ENCODE data around the gene ZNF516.

Gene ZNF516

GRCh38 chr18:76420898-76421684 lies 74.0 kb downstream of the ZNF516 start:
- Histone ChIP-seq H3K36me3 (ENCODE audit: insufficient read depth, low read length) (no peaks in the 10 kb centered on the region), H3K27me3 (ENCODE audit: control insufficient read depth in 1 of 2, insufficient read depth in 2 of 2, low read length in 2 of 2) (no peaks in the 10 kb centered on the region), H3K9me3 (ENCODE audit: low read length) (no peaks in the 10 kb centered on the region), H3K9ac (ENCODE audit: low read length) (no peak overlapping the region), H3K4me1 (ENCODE audit: insufficient read depth, low read length) (peaks cover 15% of the 10 kb centered on the region), H3K4me3 (ENCODE audit: low read depth in 1 of 2, low read length in 2 of 2) (no peak overlapping the region), H3K27ac (ENCODE audit: low read depth, low read length) (no peak overlapping the region)

- H3K27me3 ChIP-seq (ENCODE audit: control insufficient read depth in 1 of 2, insufficient read depth in 2 of 2, low read length in 2 of 2), result no peaks in the 10 kb centered on the region
- H3K36me3 ChIP-seq (ENCODE audit: insufficient read depth, low read length), result no peaks in the 10 kb centered on the region
- H3K27ac ChIP-seq (ENCODE audit: low read depth, low read length), result no peak overlapping the region
- no peaks in the 10 kb centered on the region for H3K9me3 ChIP-seq (ENCODE audit: low read length)
- no peak overlapping the region for H3K9ac ChIP-seq (ENCODE audit: low read length)
- H3K4me3 ChIP-seq (ENCODE audit: low read depth in 1 of 2, low read length in 2 of 2), result no peak overlapping the region
- H3K4me1 ChIP-seq (ENCODE audit: insufficient read depth, low read length), result peaks cover 4% of the 10 kb centered on the region
These were observed 75.2 kb downstream of the ZNF516 start for GRCh38 chr18:76419811-76420210.

- no peaks in the 10 kb centered on the region for H3K9me3 ChIP-seq (ENCODE audit: low read length)
- H3K27ac ChIP-seq (ENCODE audit: low read depth, low read length), result no peak overlapping the region
- H3K4me1 ChIP-seq (ENCODE audit: insufficient read depth, low read length), result peaks cover 11% of the 10 kb centered on the region
- H3K4me3 ChIP-seq (ENCODE audit: low read depth in 1 of 2, low read length in 2 of 2), result peak overlapping the region in 1 of 2 donors; percentile 16
- H3K36me3 ChIP-seq (ENCODE audit: insufficient read depth, low read length), result no peaks in the 10 kb centered on the region
- H3K9ac ChIP-seq (ENCODE audit: low read length), result no peak overlapping the region
- H3K27me3 ChIP-seq (ENCODE audit: control insufficient read depth in 1 of 2, insufficient read depth in 2 of 2, low read length in 2 of 2), result no peaks in the 10 kb centered on the region
These were observed 78.1 kb downstream of the ZNF516 start for GRCh38 chr18:76416911-76417310.

DNA sequence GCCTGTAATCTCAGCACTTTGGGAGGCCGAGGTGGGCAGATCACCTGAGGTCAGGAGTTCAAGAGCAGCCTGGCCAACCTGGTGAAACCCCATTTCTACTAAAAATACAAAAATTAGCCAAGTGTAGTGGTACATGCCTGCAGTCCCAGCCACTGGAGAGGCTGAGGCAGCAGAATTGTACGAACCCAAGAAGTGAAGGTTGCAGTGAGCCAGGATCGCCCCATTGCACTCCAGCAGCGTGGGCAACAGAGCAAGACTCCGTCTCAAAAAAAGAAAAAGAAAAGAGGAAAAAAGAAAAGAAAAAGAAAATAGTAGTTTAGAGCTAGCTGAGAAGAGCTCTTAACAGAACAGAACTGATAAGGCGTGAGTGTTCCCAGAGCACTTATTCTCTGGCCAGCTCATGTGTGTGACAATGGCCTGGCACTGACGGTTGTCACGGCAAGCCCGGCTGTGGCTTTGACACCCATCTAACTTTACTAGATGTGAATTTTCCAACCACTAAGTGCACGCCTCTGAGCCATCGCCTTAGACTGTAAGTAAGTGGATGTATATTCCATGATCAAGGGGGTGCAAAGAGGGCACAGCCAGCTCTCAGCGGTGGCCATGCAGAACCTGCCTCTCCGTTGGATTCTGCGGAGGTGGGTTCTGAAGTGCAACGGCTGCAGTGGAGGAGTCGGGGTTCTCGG lies 80.0 kb downstream of the ZNF516 start:
- Histone ChIP-seq H3K9me3 (ENCODE audit: low read length) (no peaks in the 10 kb centered on the region), H3K27me3 (ENCODE audit: control insufficient read depth in 1 of 2, insufficient read depth in 2 of 2, low read length in 2 of 2) (no peaks in the 10 kb centered on the region), H3K4me3 (ENCODE audit: low read depth in 1 of 2, low read length in 2 of 2) (no peak overlapping the region), H3K4me1 (ENCODE audit: insufficient read depth, low read length) (peaks cover 11% of the 10 kb centered on the region), H3K27ac (ENCODE audit: low read depth, low read length) (no peak overlapping the region), H3K9ac (ENCODE audit: low read length) (no peak overlapping the region), H3K36me3 (ENCODE audit: insufficient read depth, low read length) (no peaks in the 10 kb centered on the region)

- Histone ChIP-seq H3K36me3 (ENCODE audit: insufficient read depth, low read length) (no peaks in the 10 kb centered on the region), H3K4me1 (ENCODE audit: insufficient read depth, low read length) (peaks cover 11% of the 10 kb centered on the region), H3K27me3 (ENCODE audit: control insufficient read depth in 1 of 2, insufficient read depth in 2 of 2, low read length in 2 of 2) (no peaks in the 10 kb centered on the region), H3K27ac (ENCODE audit: low read depth, low read length) (no peak overlapping the region), H3K9ac (ENCODE audit: low read length) (no peak overlapping the region), H3K9me3 (ENCODE audit: low read length) (no peaks in the 10 kb centered on the region), H3K4me3 (ENCODE audit: low read depth in 1 of 2, low read length in 2 of 2) (no peak overlapping the region)
These were observed 82.0 kb downstream of the ZNF516 start for GRCh38 chr18:76412818-76413565.

DNA sequence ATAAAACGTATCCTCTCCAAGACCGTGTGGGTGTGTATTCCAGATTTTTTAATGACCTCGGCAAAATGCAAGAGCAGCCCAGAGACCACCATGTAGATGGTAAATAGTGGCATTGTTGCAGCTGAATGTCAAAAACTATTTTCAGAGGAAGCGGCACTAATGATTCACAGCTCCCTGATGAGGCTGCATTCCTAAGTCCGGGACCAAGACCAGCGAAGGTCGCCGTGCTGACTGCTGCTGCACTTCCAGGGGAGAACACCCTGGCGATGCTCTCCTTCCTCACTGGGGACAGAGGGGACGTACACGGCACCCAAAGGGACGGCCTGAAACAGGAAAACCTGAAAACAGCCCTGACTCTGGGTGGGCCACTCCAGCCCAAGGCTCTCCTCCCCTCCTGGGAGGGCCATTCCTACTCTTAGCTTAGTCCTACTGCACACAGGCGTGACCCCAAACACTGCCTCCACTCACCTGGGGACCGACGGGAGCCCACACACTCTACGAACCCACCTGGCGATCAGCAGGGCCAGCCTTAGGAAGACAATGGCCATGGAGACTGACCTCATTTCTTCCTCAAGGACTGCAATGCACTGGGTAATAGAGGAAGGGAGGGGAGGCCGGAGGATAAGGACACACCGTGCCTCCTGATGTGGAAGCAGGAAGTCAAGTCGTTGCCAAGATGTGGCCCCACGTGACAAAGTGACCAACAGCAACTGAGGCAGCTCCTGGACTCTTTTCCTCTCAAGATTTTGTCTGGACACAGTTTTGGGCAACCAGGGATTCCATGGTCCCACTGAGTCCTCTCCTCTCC lies 82.8 kb downstream of the ZNF516 start:
- peaks cover 11% of the 10 kb centered on the region for H3K4me1 ChIP-seq (ENCODE audit: insufficient read depth, low read length)
- H3K9ac ChIP-seq (ENCODE audit: low read length), result no peak overlapping the region
- H3K4me3 ChIP-seq (ENCODE audit: low read depth in 1 of 2, low read length in 2 of 2), result no peak overlapping the region
- no peaks in the 10 kb centered on the region for H3K9me3 ChIP-seq (ENCODE audit: low read length)
- no peaks in the 10 kb centered on the region for H3K36me3 ChIP-seq (ENCODE audit: insufficient read depth, low read length)
- H3K27ac ChIP-seq (ENCODE audit: low read depth, low read length), result no peak overlapping the region
- H3K27me3 ChIP-seq (ENCODE audit: control insufficient read depth in 1 of 2, insufficient read depth in 2 of 2, low read length in 2 of 2), result no peaks in the 10 kb centered on the region

DNA sequence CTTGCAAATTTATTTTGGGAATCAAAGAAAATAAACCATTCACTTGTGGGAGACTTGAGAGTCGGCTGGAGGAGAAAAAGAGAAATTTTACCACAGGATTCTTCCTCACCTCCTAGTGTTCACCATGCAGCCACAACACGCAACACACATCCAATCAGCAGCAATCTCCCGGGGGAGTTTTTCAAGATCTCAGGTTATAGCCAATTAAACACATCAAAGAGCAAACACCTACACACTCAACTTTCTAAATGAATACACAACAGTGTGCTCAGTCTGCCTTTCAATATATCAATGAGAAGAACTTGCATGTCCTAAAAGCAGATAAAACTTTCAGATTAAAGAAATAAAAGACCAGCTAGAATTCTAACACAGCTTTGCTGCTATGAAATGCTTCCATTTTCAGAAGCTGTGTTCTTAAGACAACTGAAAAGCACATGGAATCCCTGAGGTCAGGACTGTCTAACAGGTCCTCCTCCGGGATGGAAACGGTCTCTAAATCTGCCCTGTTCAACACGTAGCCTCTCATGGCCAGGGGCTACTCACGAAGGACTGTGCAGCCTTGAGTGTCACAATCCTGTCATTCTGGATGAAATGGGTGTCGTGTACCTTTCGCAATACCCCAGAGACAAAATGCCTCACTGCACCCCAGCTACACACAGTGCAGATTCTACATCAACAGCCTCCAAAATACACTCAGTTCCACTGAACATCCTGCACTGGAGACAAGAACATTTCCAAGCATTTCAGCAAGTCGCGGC lies 84.2 kb downstream of the ZNF516 start:
- Histone ChIP-seq H3K36me3 (ENCODE audit: insufficient read depth, low read length) (no peaks in the 10 kb centered on the region), H3K4me3 (ENCODE audit: low read depth in 1 of 2, low read length in 2 of 2) (no peak overlapping the region), H3K27ac (ENCODE audit: low read depth, low read length) (no peak overlapping the region), H3K9ac (ENCODE audit: low read length) (no peak overlapping the region), H3K4me1 (ENCODE audit: insufficient read depth, low read length) (peaks cover 7% of the 10 kb centered on the region), H3K27me3 (ENCODE audit: control insufficient read depth in 1 of 2, insufficient read depth in 2 of 2, low read length in 2 of 2) (no peaks in the 10 kb centered on the region), H3K9me3 (ENCODE audit: low read length) (no peaks in the 10 kb centered on the region)

GRCh38 chr18:76410033-76410432 lies 85.0 kb downstream of the ZNF516 start:
- Histone ChIP-seq H3K4me1 (ENCODE audit: insufficient read depth, low read length) (peaks cover 7% of the 10 kb centered on the region), H3K9ac (ENCODE audit: low read length) (no peak overlapping the region), H3K4me3 (ENCODE audit: low read depth in 1 of 2, low read length in 2 of 2) (no peak overlapping the region), H3K27me3 (ENCODE audit: control insufficient read depth in 1 of 2, insufficient read depth in 2 of 2, low read length in 2 of 2) (no peaks in the 10 kb centered on the region), H3K27ac (ENCODE audit: low read depth, low read length) (no peak overlapping the region), H3K36me3 (ENCODE audit: insufficient read depth, low read length) (no peaks in the 10 kb centered on the region), H3K9me3 (ENCODE audit: low read length) (no peaks in the 10 kb centered on the region)

- H3K36me3 ChIP-seq (ENCODE audit: insufficient read depth, low read length), result no peaks in the 10 kb centered on the region
- H3K4me3 ChIP-seq (ENCODE audit: low read depth in 1 of 2, low read length in 2 of 2), result no peak overlapping the region
- no peak overlapping the region for H3K27ac ChIP-seq (ENCODE audit: low read depth, low read length)
- no peaks in the 10 kb centered on the region for H3K27me3 ChIP-seq (ENCODE audit: control insufficient read depth in 1 of 2, insufficient read depth in 2 of 2, low read length in 2 of 2)
- H3K9ac ChIP-seq (ENCODE audit: low read length), result no peak overlapping the region
- H3K9me3 ChIP-seq (ENCODE audit: low read length), result no peaks in the 10 kb centered on the region
- peaks cover 7% of the 10 kb centered on the region for H3K4me1 ChIP-seq (ENCODE audit: insufficient read depth, low read length)
These were observed 86.5 kb downstream of the ZNF516 start for GRCh38 chr18:76408480-76409067.

DNA sequence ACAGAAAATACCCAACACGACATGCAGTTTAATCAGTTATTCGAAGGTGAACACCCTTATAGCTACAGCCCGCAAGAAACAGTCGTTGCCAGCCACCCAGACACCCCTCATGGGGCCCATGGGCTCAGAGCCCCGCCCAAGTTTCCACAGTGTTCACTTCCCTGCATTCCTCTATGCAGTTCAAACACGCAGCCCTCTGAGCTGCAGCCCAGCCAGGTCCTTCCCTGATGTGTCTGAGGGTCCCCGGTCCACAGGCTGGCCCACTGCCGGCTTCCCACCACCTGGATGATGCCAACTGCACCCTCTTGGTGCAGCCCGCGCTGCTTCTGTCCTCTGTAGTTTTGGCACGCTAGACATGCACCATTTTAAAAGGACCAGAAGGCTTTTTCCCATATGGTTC lies 87.4 kb downstream of the ZNF516 start:
- Histone ChIP-seq H3K27ac (ENCODE audit: low read depth, low read length) (no peak overlapping the region), H3K4me1 (ENCODE audit: insufficient read depth, low read length) (peaks cover 4% of the 10 kb centered on the region), H3K4me3 (ENCODE audit: low read depth in 1 of 2, low read length in 2 of 2) (no peak overlapping the region), H3K36me3 (ENCODE audit: insufficient read depth, low read length) (no peaks in the 10 kb centered on the region), H3K27me3 (ENCODE audit: control insufficient read depth in 1 of 2, insufficient read depth in 2 of 2, low read length in 2 of 2) (no peaks in the 10 kb centered on the region), H3K9me3 (ENCODE audit: low read length) (no peaks in the 10 kb centered on the region), H3K9ac (ENCODE audit: low read length) (no peak overlapping the region)
